GM23338 (cell line): Measurements from ENCODE around the gene C4orf54. TPM values are rescaled to one million over a fixed set of nuclear protein-coding genes. Genes with fewer than 3 reads are reported as not detected.
A peak's percentile ranks its signal among the peaks of the same experiment; 100 is the strongest.

Source experiments
- ATAC-seq: fragments of 200-7000 bp; cut with Tn5 transposase; 3 replicates; pipeline ENCODE4 v1.9.1; 2020
- DNase-seq: peaks from one replicate; pipeline ENCODE4 v3.0.0-alpha.2; 2015; ENCODE audit warnings: low spot score
- H2AFZ ChIP-seq: fragments of 200-600 bp; sonication (generic); 2 replicates; pipeline ENCODE4 v1.8.0; 2016; ENCODE audit warnings: antibody characterized with exemption, mild to moderate bottlenecking, moderate library complexity
- H3F3A ChIP-seq: fragments of 200-600 bp; sonication (generic); replicated peaks from 2 replicates; pipeline ENCODE4 v1.8.0; 2017; ENCODE audit warnings: antibody characterized with exemption, mixed run types, low read depth
- H3K27ac ChIP-seq: fragments of 200-600 bp; sonication (generic); 2 replicates; pipeline ENCODE4 v1.6.1; 2016; ENCODE audit warnings: low read depth
- H3K27me3 ChIP-seq: fragments of 200-600 bp; sonication (generic); 2 replicates; pipeline ENCODE4 v1.8.0; 2016; ENCODE audit warnings: mild to moderate bottlenecking, mixed run types, moderate library complexity; ENCODE audit not compliant: insufficient read depth
- H3K36me3 ChIP-seq: fragments of 200-600 bp; sonication (generic); 2 replicates; pipeline ENCODE4 v1.8.0; 2016; ENCODE audit warnings: mild to moderate bottlenecking; ENCODE audit not compliant: insufficient read depth
- H3K4me1 ChIP-seq: fragments of 200-600 bp; sonication (generic); 2 replicates; pipeline ENCODE4 v1.8.0; 2016; ENCODE audit warnings: mild to moderate bottlenecking, moderate library complexity; ENCODE audit not compliant: insufficient read depth
- H3K4me2 ChIP-seq: fragments of 200-600 bp; sonication (generic); 2 replicates; pipeline ENCODE4 v1.7.1; 2017; ENCODE audit warnings: mixed run types
- H3K4me3 ChIP-seq: fragments of 200-600 bp; sonication (generic); 2 replicates; pipeline ENCODE4 v1.6.1; 2016; ENCODE audit warnings: mixed run types
- H3K79me2 ChIP-seq: fragments of 200-600 bp; sonication (generic); replicated peaks from 2 replicates; pipeline ENCODE4 v1.8.0; 2017; ENCODE audit warnings: mild to moderate bottlenecking; ENCODE audit not compliant: insufficient read depth
- H3K9me2 ChIP-seq: fragments of 200-600 bp; sonication (generic); 2 replicates; pipeline ENCODE4 v1.8.0; 2017; ENCODE audit not compliant: insufficient read depth
- H4K20me1 ChIP-seq: fragments of 200-600 bp; sonication (generic); replicated peaks from 2 replicates; pipeline ENCODE4 v1.8.0; 2017; ENCODE audit warnings: mild to moderate bottlenecking; ENCODE audit not compliant: insufficient read depth
- H3K27ac Mint-ChIP-seq: 2 replicates; pipeline ENCODE4 v1.8.0; 2020; ENCODE audit warnings: inconsistent platforms, mild to moderate bottlenecking, moderate library complexity, mixed read lengths
- H3K27me3 Mint-ChIP-seq: 3 replicates; pipeline ENCODE4 v1.8.0; 2022; ENCODE audit warnings: low read depth, mild to moderate bottlenecking, moderate library complexity, mixed read lengths, inconsistent platforms; ENCODE audit not compliant: insufficient read depth, poor library complexity
- H3K36me3 Mint-ChIP-seq: 3 replicates; pipeline ENCODE4 v1.8.0; 2021; ENCODE audit warnings: low read depth, mild to moderate bottlenecking, inconsistent platforms, moderate library complexity, mixed read lengths
- H3K4me1 Mint-ChIP-seq: 3 replicates; pipeline ENCODE4 v1.8.0; 2020; ENCODE audit warnings: mild to moderate bottlenecking, inconsistent platforms, mixed read lengths
- H3K4me3 Mint-ChIP-seq: 3 replicates; pipeline ENCODE4 v1.8.0; 2021; ENCODE audit warnings: moderate library complexity, mild to moderate bottlenecking, inconsistent platforms, mixed read lengths
- H3K9me3 Mint-ChIP-seq: 3 replicates; pipeline ENCODE4 v1.8.0; 2020; ENCODE audit warnings: moderate library complexity, mild to moderate bottlenecking, inconsistent platforms, mixed read lengths
- CTCF ChIP-seq, 2 experiments: fragments of 200-600 bp in 1 of 2; sonication (generic) in 1 of 2; conservative IDR thresholded peaks; 2 replicates each; pipeline versions ENCODE4 v1.5.1 to v1.6.1; 2016 to 2017; ENCODE audit warnings: antibody characterized with exemption in 2 of 2, low read depth in 2 of 2, mild to moderate bottlenecking in 2 of 2, moderate library complexity in 1 of 2
- ETS1 ChIP-seq: IDR thresholded peaks from 2 replicates; pipeline ENCODE4 v1.6.1; 2016; ENCODE audit warnings: antibody characterized with exemption
- JUNB ChIP-seq: IDR thresholded peaks from one replicate; pipeline ENCODE4 v1.6.1; 2016; ENCODE audit warnings: antibody characterized with exemption; ENCODE audit not compliant: unreplicated experiment
- NANOG ChIP-seq: IDR thresholded peaks from 2 replicates; pipeline ENCODE4 v1.6.1; 2016; ENCODE audit warnings: antibody characterized with exemption, borderline replicate concordance
- POLR2AphosphoS5 ChIP-seq: IDR thresholded peaks from 2 replicates; pipeline ENCODE4 v1.6.1; 2016; ENCODE audit warnings: antibody characterized with exemption, low read depth
- REST ChIP-seq: IDR thresholded peaks from one replicate; pipeline ENCODE4 v1.6.1; 2018; ENCODE audit warnings: antibody characterized with exemption; ENCODE audit not compliant: unreplicated experiment
- ZNF114 ChIP-seq: fragments of 250-450 bp; sonication (Bioruptor Pico); IDR thresholded peaks from 2 replicates; pipeline ENCODE4 v1.5.0; 2020; ENCODE audit warnings: mild to moderate bottlenecking, moderate library complexity
- polyA plus RNA-seq: library from polyadenylated mRNA; unstranded; fragments of >200 nt; fragmentation: Nextera tagmentation; extraction: Ambion mirVana; gene quantifications from 2 replicates; pipeline ENCODE4 v1.2.1, GENCODE V29; 2016
- total RNA-seq: library from RNA; depleted of rRNA; stranded (reverse); fragments of >200 nt; shearing (Covaris generic); gene quantifications from 2 replicates; pipeline ENCODE4 v1.2.3, GENCODE V29; 2014

C4orf54 gene
- total and polyA plus RNA-seq, 2 experiments from 2014 or later: 0.03 TPM; not detected in 1

- Histone ChIP-seq H3K79me2 (no peaks in the 10 kb centered on the region), H3K4me1 (peaks cover 24% of the 10 kb centered on the region), H3K36me3 (no peaks in the 10 kb centered on the region), H2AFZ (no peak overlapping the region), H3K27ac (0 out of 2 replicates have a peak overlapping the region, but pooled peaks have one; percentile 14), H3K4me2 (peak overlapping the region; percentile 59), H4K20me1 (no peaks in the 10 kb centered on the region), H3K27me3 (peaks cover 11% of the 10 kb centered on the region; the same call in 1 of the 2 replicates), H3K9me2 (no peaks in the 10 kb centered on the region), H3K4me3 (peak overlapping the region; percentile 19), H3F3A (no peaks in the 10 kb centered on the region)
- Mint-ChIP-seq H3K4me1 (peaks cover 51% of the 10 kb centered on the region), H3K9me3 (no peaks in the 10 kb centered on the region), H3K4me3 (peak overlapping the region; percentile 28), H3K27me3 (peaks cover 41% of the 10 kb centered on the region), H3K36me3 (no peaks in the 10 kb centered on the region), H3K27ac (no peak overlapping the region)
- DNase-seq (peak; percentile 83), ATAC-seq (peak; percentile 97)
- TF ChIP-seq CTCF (conservative IDR thresholded peaks at IDR 0.05; ENCODE audit: low read depth in 2 of 2) (no peak), NANOG (peak; percentile 98)
Observed at GRCh38 chr4:99645036-99645435, 12.6 kb downstream of the C4orf54 start.

GRCh38 chr4:99644453-99644852, 13.2 kb downstream of the C4orf54 start:
- Histone ChIP-seq H4K20me1 (no peaks in the 10 kb centered on the region), H3K79me2 (no peaks in the 10 kb centered on the region), H2AFZ (no peak overlapping the region), H3K4me2 (peak overlapping the region; percentile 59), H3K36me3 (no peaks in the 10 kb centered on the region), H3K9me2 (no peaks in the 10 kb centered on the region), H3K27me3 (peaks cover 11% of the 10 kb centered on the region; the same call in 1 of the 2 replicates), H3K27ac (0 out of 2 replicates have a peak overlapping the region, but pooled peaks have one; percentile 14), H3K4me1 (peaks cover 24% of the 10 kb centered on the region), H3K4me3 (peak overlapping the region; percentile 19; the same call in 1 of the 2 replicates), H3F3A (no peaks in the 10 kb centered on the region)
- no peak for TF ChIP-seq ZNF114 (CRISPR knock-in tag)
- TF ChIP-seq NANOG: no peak
- no peak for TF ChIP-seq ETS1
- H3K4me3 Mint-ChIP-seq: peak overlapping the region; percentile 28
- DNase-seq: no peak
- peaks cover 51% of the 10 kb centered on the region for H3K4me1 Mint-ChIP-seq
- H3K36me3 Mint-ChIP-seq: no peaks in the 10 kb centered on the region
- 0 out of 3 replicates have a peak, but pooled peaks have one; percentile 12 for ATAC-seq
- H3K27me3 Mint-ChIP-seq: peaks cover 41% of the 10 kb centered on the region
- no peak overlapping the region for H3K27ac Mint-ChIP-seq
- H3K9me3 Mint-ChIP-seq: no peaks in the 10 kb centered on the region

GRCh38 chr4:99642725-99643489, 14.7 kb downstream of the C4orf54 start:
- Histone ChIP-seq H3K27me3 (peaks cover 11% of the 10 kb centered on the region; the same call in 1 of the 2 replicates), H3K4me1 (peaks cover 24% of the 10 kb centered on the region), H3K4me3 (no peak overlapping the region), H3K36me3 (no peaks in the 10 kb centered on the region), H3K27ac (no peak overlapping the region), H4K20me1 (no peaks in the 10 kb centered on the region), H3K9me2 (no peaks in the 10 kb centered on the region), H3F3A (no peaks in the 10 kb centered on the region), H3K79me2 (no peaks in the 10 kb centered on the region), H2AFZ (no peak overlapping the region), H3K4me2 (no peak overlapping the region)
- Mint-ChIP-seq H3K4me3 (no peak overlapping the region), H3K4me1 (peaks cover 51% of the 10 kb centered on the region), H3K27me3 (peaks cover 32% of the 10 kb centered on the region), H3K36me3 (no peaks in the 10 kb centered on the region), H3K9me3 (no peaks in the 10 kb centered on the region), H3K27ac (no peak overlapping the region)
- DNase-seq: no peak
- ATAC-seq: no peak
- TF ChIP-seq JUNB (no peak), ETS1 (no peak), REST (no peak), POLR2AphosphoS5 (no peak)
